ENCODE data around the gene KBTBD2.
"Not testable (repeated sequence)": the region's sequence is repeated elsewhere in the genome, so short reads cannot be mapped to it uniquely, and the experiment has no call there.

The KBTBD2 gene

GRCh38 chr7:32891043-32891799 is at the start of gene KBTBD2:
Gene KBTBD2, minus strand, starts transcription at chr7:32891760. Its CDS starts 12,156 bp downstream, at chr7:32879604.
- DNase-seq = peak; percentile 70

GRCh38 chr7:32941181-32941580 is 49.6 kb upstream of the KBTBD2 start:
- peak; percentile 34 for DNase-seq

- peak; percentile 1 for DNase-seq
Measured at GRCh38 chr7:32937344-32938174, 46.0 kb upstream of the KBTBD2 start.

- DNase-seq = no peak
Measured at GRCh38 chr7:32936689-32937088, 45.1 kb upstream of the KBTBD2 start.

- no peak for DNase-seq
Measured at GRCh38 chr7:32935558-32935957, 44.0 kb upstream of the KBTBD2 start.

GRCh38 chr7:32930378-32930777 is 38.8 kb upstream of the KBTBD2 start:
- DNase-seq = no peak

- no peak for DNase-seq
Measured at GRCh38 chr7:32929430-32930143, 38.0 kb upstream of the KBTBD2 start.

GRCh38 chr7:32928785-32929298 is 37.3 kb upstream of the KBTBD2 start:
- DNase-seq = no peak

GRCh38 chr7:32921896-32922295 is 30.3 kb upstream of the KBTBD2 start:
- DNase-seq = no peak

GRCh38 chr7:32916994-32917393 is 25.4 kb upstream of the KBTBD2 start:
- not testable (repeated sequence) for DNase-seq

GRCh38 chr7:32916006-32916405 is 24.4 kb upstream of the KBTBD2 start:
- DNase-seq = no peak

GRCh38 chr7:32915041-32915536 is 23.5 kb upstream of the KBTBD2 start:
- DNase-seq = no peak

GRCh38 chr7:32914184-32914583 is 22.6 kb upstream of the KBTBD2 start:
- no peak for DNase-seq

GRCh38 chr7:32910195-32910594 is 18.6 kb upstream of the KBTBD2 start:
- DNase-seq = no peak

- DNase-seq = no peak
Measured at GRCh38 chr7:32905175-32905662, 13.7 kb upstream of the KBTBD2 start.

GRCh38 chr7:32901629-32902028 is 10.1 kb upstream of the KBTBD2 start:
- no peak for DNase-seq

GRCh38 chr7:32900433-32900995 is 9.0 kb upstream of the KBTBD2 start:
- DNase-seq = no peak

- not testable (repeated sequence) for DNase-seq
Measured at GRCh38 chr7:32897376-32897775, 5.8 kb upstream of the KBTBD2 start.

GRCh38 chr7:32896564-32897347 is 5.2 kb upstream of the KBTBD2 start:
- DNase-seq = no peak

- DNase-seq = no peak
Measured at GRCh38 chr7:32894171-32894570, 2.6 kb upstream of the KBTBD2 start.

GRCh38 chr7:32893722-32894121 is 2.2 kb upstream of the KBTBD2 start:
- no peak for DNase-seq

GRCh38 chr7:32893207-32893524 is 1.6 kb upstream of the KBTBD2 start:
- DNase-seq = no peak
